HG03558 (cell line): ENCODE results near the gene NXPH2.
"Not testable (repeated sequence)": the region's sequence is repeated elsewhere in the genome, so short reads cannot be mapped to it uniquely, and the experiment has no call there.

ENCODE experiments used
- ATAC-seq: cut with Tn5 transposase; IDR thresholded peaks from one replicate; pipeline ENCODE4 v1.9.1; 2021; ENCODE audit warnings: moderate number of reproducible peaks; ENCODE audit not compliant: unreplicated experiment; ENCODE audit errors: extremely low read depth

The NXPH2 gene

GRCh38 chr2:138760676-138761075 is 19.5 kb downstream of the NXPH2 start:
- no peak for ATAC-seq

GRCh38 chr2:138757384-138757783 is 22.8 kb downstream of the NXPH2 start:
- ATAC-seq: no peak

GRCh38 chr2:138752197-138752956 is 27.8 kb downstream of the NXPH2 start:
- no peak for ATAC-seq

- ATAC-seq: no peak
Observed at GRCh38 chr2:138744713-138745112, 35.5 kb downstream of the NXPH2 start.

- no peak for ATAC-seq
Observed at GRCh38 chr2:138742441-138743057, 37.6 kb downstream of the NXPH2 start.

GRCh38 chr2:138741851-138742250 is 38.3 kb downstream of the NXPH2 start:
- ATAC-seq: no peak

GRCh38 chr2:138737009-138737554 is 43.1 kb downstream of the NXPH2 start:
- ATAC-seq: not testable (repeated sequence)

- ATAC-seq: no peak
Observed at GRCh38 chr2:138732651-138733050, 47.5 kb downstream of the NXPH2 start.

- peak; percentile 43 for ATAC-seq
Observed at GRCh38 chr2:138730497-138731030, 49.6 kb downstream of the NXPH2 start.

- ATAC-seq: no peak
Observed at GRCh38 chr2:138727956-138728355, 52.2 kb downstream of the NXPH2 start.

- ATAC-seq: no peak
Observed at GRCh38 chr2:138726681-138727080, 53.5 kb downstream of the NXPH2 start.

- no peak for ATAC-seq
Observed at GRCh38 chr2:138724729-138725459, 55.3 kb downstream of the NXPH2 start.

- no peak for ATAC-seq
Observed at GRCh38 chr2:138724327-138724726, 55.9 kb downstream of the NXPH2 start.

GRCh38 chr2:138723196-138723987 is 56.8 kb downstream of the NXPH2 start:
- no peak for ATAC-seq

GRCh38 chr2:138722316-138722715 is 57.9 kb downstream of the NXPH2 start:
- ATAC-seq: no peak

- no peak for ATAC-seq
Observed at GRCh38 chr2:138720035-138720838, 60.0 kb downstream of the NXPH2 start.

GRCh38 chr2:138718405-138718804 is 61.8 kb downstream of the NXPH2 start:
- ATAC-seq: peak; percentile 78

GRCh38 chr2:138716183-138716582 is 64.0 kb downstream of the NXPH2 start:
- no peak for ATAC-seq

GRCh38 chr2:138713504-138713903 is 66.7 kb downstream of the NXPH2 start:
- no peak for ATAC-seq
